Ovary (tissue), 3 donors: ENCODE results near the gene SLC27A1.

Source experiments
- CTCF ChIP-seq, 3 donors: fragments of 450-650 bp in 2 of 3; fragments of 200-600 bp in 1 of 3; IDR thresholded peaks; one replicate each; pipeline versions ENCODE4 v1.5.1 to v1.8.0; 2016 to 2022; ENCODE audit warnings: antibody characterized with exemption in 3 of 3, mild to moderate bottlenecking in 1 of 3
- EP300 ChIP-seq: sonication (generic); formaldehyde crosslinking; IDR thresholded peaks from one replicate; pipeline ENCODE4 v1.6.1; 2017; ENCODE audit warnings: antibody characterized with exemption
- donor health status: DM: no; HTN: no; CAD: no.

GRCh38 chr19:17505223-17505622, 34.9 kb downstream of the SLC27A1 start:
- TF ChIP-seq EP300 (no peak), CTCF (IDR thresholded peaks at IDR 0.05) (no peak)
